SU-DHL-6 (cell line): ENCODE results near the gene NOM1.

Experiments
- H2AFZ ChIP-seq: fragments of 200-600 bp; sonication (generic); 2 replicates; pipeline ENCODE4 v1.6.1; 2014; ENCODE audit warnings: low read depth, mild to moderate bottlenecking, moderate library complexity, mixed read lengths, antibody characterized with exemption, low read length; ENCODE audit not compliant: severe bottlenecking
- H3F3A ChIP-seq: fragments of 200-600 bp; shearing (Covaris generic); 2 replicates; pipeline ENCODE4 v1.6.0; 2016; ENCODE audit warnings: antibody characterized with exemption, mild to moderate bottlenecking; ENCODE audit not compliant: insufficient read depth
- H3K27ac ChIP-seq: fragments of 200-600 bp; sonication (generic); 2 replicates; pipeline ENCODE4 v1.5.1; 2016; ENCODE audit warnings: low read depth, mild to moderate bottlenecking, low read length, moderate library complexity, mixed read lengths
- H3K27me3 ChIP-seq: fragments of 200-600 bp; sonication (generic), shearing (Covaris generic); 2 replicates; pipeline ENCODE4 v1.6.0; 2014; ENCODE audit warnings: mild to moderate bottlenecking, low read length
- H3K36me3 ChIP-seq: fragments of 200-600 bp; sonication (generic); 2 replicates; pipeline ENCODE4 v1.6.1; 2014; ENCODE audit warnings: mild to moderate bottlenecking, low read length, mixed read lengths
- H3K4me2 ChIP-seq: fragments of 300-600, 200-600 bp; shearing (Covaris generic), sonication (generic); 2 replicates; pipeline ENCODE4 v1.6.0; 2014; ENCODE audit warnings: low read length, low read depth, mild to moderate bottlenecking; ENCODE audit not compliant: poor library complexity, severe bottlenecking
- H3K4me3 ChIP-seq: fragments of 200-600 bp; sonication (generic); 2 replicates; pipeline ENCODE4 v1.5.1; 2014; ENCODE audit warnings: antibody characterized with exemption, low read length, mild to moderate bottlenecking, mixed read lengths; ENCODE audit not compliant: insufficient read depth, poor library complexity, severe bottlenecking
- H3K79me2 ChIP-seq: fragments of 200-600 bp; sonication (generic); 2 replicates; pipeline ENCODE4 v1.6.1; 2014; ENCODE audit warnings: mild to moderate bottlenecking, low read length, moderate library complexity; ENCODE audit not compliant: insufficient read depth
- H3K9ac ChIP-seq: fragments of 200-600 bp; sonication (generic); 2 replicates; pipeline ENCODE4 v1.7.0; 2014; ENCODE audit warnings: mild to moderate bottlenecking, low read length
- H3K9me2 ChIP-seq: fragments of 200-600 bp; sonication (generic); replicated peaks from 2 replicates; pipeline ENCODE4 v1.6.1; 2014; ENCODE audit warnings: low read length; ENCODE audit not compliant: insufficient read depth
- H3K9me3 ChIP-seq: fragments of 200-600 bp; sonication (generic); 2 replicates; pipeline ENCODE4 v1.6.1; 2014; ENCODE audit warnings: low read length, mixed read lengths; ENCODE audit not compliant: insufficient read depth
- H4K20me1 ChIP-seq: fragments of 200-600 bp; sonication (generic); 2 replicates; pipeline ENCODE4 v1.6.1; 2014; ENCODE audit warnings: low read depth, mild to moderate bottlenecking, antibody characterized with exemption, low read length, moderate library complexity, mixed read lengths
- EZH2phosphoT487 ChIP-seq: fragments of 200-600 bp; sonication (generic), shearing (Covaris generic); conservative IDR thresholded peaks from 2 replicates; pipeline ENCODE4 v1.6.1; 2018; ENCODE audit warnings: mild to moderate bottlenecking, antibody characterized with exemption, low read length, moderate library complexity, mixed read lengths
- TF ChIP-seq, protein P1 (sequence below): fragments of 200-600 bp; sonication (generic); IDR thresholded peaks from one replicate; pipeline ENCODE4 v1.5.1; 2017; ENCODE audit warnings: antibody characterized with exemption, mild to moderate bottlenecking, low read length, moderate library complexity; ENCODE audit not compliant: insufficient read depth, poor library complexity, severe bottlenecking

Gene NOM1

DNA sequence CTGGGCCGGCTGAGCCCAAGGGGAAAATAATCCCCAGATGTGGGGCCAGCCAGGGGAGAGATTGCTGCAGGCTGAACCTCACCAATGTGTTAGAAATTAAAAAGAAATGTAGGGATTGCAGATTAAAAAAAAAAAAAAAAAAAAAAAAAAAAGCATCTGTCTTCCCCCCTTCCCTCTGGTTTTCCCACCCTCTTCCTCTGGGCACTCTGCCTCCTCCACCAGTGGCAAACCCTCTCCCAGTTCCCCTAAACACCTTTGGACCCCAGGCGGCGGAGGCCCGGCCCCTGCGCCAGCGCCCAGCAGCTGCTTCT is 53.9 kb downstream of the NOM1 start:
- Histone ChIP-seq H3K9me2 (no peaks in the 10 kb centered on the region), H3F3A (no peaks in the 10 kb centered on the region), H4K20me1 (no peaks in the 10 kb centered on the region), H2AFZ (no peak overlapping the region), H3K27me3 (no peaks in the 10 kb centered on the region), H3K9ac (no peak overlapping the region), H3K9me3 (no peaks in the 10 kb centered on the region), H3K36me3 (no peaks in the 10 kb centered on the region), H3K4me3 (no peak overlapping the region), H3K79me2 (no peaks in the 10 kb centered on the region), H3K27ac (no peak overlapping the region), H3K4me2 (no peak overlapping the region)
- TF ChIP-seq, protein P1, sequence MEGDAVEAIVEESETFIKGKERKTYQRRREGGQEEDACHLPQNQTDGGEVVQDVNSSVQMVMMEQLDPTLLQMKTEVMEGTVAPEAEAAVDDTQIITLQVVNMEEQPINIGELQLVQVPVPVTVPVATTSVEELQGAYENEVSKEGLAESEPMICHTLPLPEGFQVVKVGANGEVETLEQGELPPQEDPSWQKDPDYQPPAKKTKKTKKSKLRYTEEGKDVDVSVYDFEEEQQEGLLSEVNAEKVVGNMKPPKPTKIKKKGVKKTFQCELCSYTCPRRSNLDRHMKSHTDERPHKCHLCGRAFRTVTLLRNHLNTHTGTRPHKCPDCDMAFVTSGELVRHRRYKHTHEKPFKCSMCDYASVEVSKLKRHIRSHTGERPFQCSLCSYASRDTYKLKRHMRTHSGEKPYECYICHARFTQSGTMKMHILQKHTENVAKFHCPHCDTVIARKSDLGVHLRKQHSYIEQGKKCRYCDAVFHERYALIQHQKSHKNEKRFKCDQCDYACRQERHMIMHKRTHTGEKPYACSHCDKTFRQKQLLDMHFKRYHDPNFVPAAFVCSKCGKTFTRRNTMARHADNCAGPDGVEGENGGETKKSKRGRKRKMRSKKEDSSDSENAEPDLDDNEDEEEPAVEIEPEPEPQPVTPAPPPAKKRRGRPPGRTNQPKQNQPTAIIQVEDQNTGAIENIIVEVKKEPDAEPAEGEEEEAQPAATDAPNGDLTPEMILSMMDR = no peak
- TF ChIP-seq EZH2phosphoT487 = no peak

DNA sequence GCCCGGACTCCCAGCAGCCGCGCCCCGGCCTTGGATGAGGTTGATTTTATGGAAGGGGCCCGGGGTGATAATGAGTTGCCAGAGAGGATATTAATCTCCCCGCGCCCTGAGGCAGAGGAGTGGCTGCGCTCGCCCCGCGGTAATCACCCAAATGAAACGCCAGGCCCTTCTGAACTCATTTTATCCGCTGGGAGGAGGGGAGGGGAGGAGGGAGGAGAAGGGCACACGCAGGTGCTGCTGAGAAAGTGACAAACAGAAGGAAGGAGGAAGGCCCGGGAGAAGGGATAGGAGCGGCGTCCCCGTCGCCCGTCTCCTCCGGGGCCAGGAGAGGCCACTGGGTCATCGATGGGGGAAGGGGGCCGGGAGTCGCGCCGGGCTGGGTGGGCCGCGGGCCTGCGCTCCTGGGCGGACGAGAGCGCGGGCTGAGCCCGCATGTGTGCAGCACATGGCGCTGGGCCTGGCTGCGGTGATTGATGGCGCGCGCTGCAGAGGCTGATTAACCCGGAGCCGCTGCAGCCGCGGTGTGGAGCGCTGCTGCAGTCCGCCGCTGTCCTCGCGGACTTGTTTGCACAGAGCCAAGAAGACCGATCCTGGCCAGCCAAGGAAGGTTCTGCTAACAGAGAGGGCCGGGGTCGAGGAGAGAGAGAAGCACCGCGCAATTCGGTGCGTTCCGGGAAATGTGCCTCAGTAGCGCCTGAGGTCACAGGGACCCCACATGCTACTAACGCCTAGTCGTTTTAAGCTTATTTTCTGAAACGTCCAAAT is 54.4 kb downstream of the NOM1 start:
- no peak overlapping the region for H2AFZ ChIP-seq
- H3F3A ChIP-seq = no peaks in the 10 kb centered on the region
- TF ChIP-seq, protein P1 = no peak
- H3K9me3 ChIP-seq = no peaks in the 10 kb centered on the region
- no peak overlapping the region for H3K9ac ChIP-seq
- no peaks in the 10 kb centered on the region for H3K36me3 ChIP-seq
- no peak overlapping the region for H3K4me3 ChIP-seq
- H4K20me1 ChIP-seq = no peaks in the 10 kb centered on the region
- no peaks in the 10 kb centered on the region for H3K27me3 ChIP-seq
- H3K27ac ChIP-seq = no peak overlapping the region
- H3K79me2 ChIP-seq = no peaks in the 10 kb centered on the region
- H3K9me2 ChIP-seq = no peaks in the 10 kb centered on the region
- no peak overlapping the region for H3K4me2 ChIP-seq

DNA sequence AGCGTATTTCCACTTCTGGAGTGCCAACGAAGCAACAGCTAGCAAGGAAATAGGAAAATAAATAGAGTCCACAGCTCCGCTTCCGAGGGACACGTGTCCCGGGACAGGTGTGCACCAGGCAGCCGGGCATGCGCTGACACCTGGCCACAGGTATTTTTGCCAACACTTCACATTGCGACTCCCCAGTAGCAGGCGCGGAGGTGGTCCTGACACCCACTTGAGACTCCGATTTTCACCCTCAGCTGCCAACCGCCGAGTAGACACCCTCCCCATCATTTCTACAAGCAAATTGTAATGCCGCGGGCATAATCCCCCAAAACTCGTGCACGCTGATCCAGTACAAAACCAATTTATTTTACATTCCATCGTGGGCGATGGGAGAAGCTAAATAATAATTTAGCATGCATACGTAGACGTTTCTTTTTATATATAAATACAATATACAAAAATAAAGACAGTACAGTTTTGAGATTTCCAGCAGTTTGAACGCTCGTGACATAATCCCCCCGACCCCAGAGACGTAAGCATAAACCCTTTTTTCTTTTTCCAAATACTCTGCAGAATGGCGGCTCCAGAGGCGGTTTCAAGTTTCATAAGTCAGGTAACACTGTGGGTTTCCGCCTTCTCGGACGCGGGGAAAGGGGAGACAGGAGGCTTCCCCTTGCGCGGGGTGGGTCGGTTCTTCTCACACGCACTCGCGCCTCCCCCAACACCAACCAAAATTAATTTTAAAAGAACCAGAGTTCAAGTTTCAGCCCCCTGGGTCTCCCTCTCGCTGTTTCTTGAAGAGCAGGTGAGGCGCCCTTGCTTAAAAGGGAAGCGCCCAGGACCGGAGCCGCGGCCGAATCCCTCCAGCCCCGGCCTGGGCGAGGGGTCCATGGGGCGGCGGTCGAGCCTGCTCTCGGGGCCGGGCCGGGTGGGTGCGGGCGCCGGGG is 55.3 kb downstream of the NOM1 start:
- no peaks in the 10 kb centered on the region for H3K27me3 ChIP-seq
- H3K4me3 ChIP-seq = no peak overlapping the region
- TF ChIP-seq, protein P1 = no peak
- TF ChIP-seq EZH2phosphoT487 = no peak
- H3K9ac ChIP-seq = no peak overlapping the region
- no peaks in the 10 kb centered on the region for H3K79me2 ChIP-seq
- no peaks in the 10 kb centered on the region for H4K20me1 ChIP-seq
- H3K36me3 ChIP-seq = no peaks in the 10 kb centered on the region
- H2AFZ ChIP-seq = no peak overlapping the region
- H3K9me2 ChIP-seq = no peaks in the 10 kb centered on the region
- H3K27ac ChIP-seq = no peak overlapping the region
- no peaks in the 10 kb centered on the region for H3F3A ChIP-seq
- no peaks in the 10 kb centered on the region for H3K9me3 ChIP-seq
- H3K4me2 ChIP-seq = no peak overlapping the region
